Colonic mucosa (tissue), 4 donors: ENCODE data around the gene ETHE1. TPM values are rescaled to one million over a fixed set of nuclear protein-coding genes. Genes with fewer than 3 reads are reported as not detected.

Source experiments
- DNase-seq: peaks from one replicate; pipeline ENCODE4 v3.0.0-alpha.2; 2020
- H3K27ac ChIP-seq: fragments of 200-600 bp; one replicate; pipeline ENCODE4 v1.8.0; 2021
- H3K27me3 ChIP-seq: fragments of 200-600 bp; one replicate; pipeline ENCODE4 v1.8.0; 2021
- H3K36me3 ChIP-seq: fragments of 200-600 bp; one replicate; pipeline ENCODE4 v1.8.0; 2021
- H3K4me1 ChIP-seq: fragments of 200-600 bp; one replicate; pipeline ENCODE4 v1.8.0; 2021; ENCODE audit warnings: mild to moderate bottlenecking
- H3K4me3 ChIP-seq: fragments of 200-600 bp; one replicate; pipeline ENCODE4 v1.8.0; 2021
- H3K9ac ChIP-seq, 2 donors: one replicate each; pipeline ENCODE4 v1.7.0; 2013; ENCODE audit warnings: control low read depth in 2 of 2, low read depth in 2 of 2, low read length in 2 of 2
- H3K9me3 ChIP-seq: fragments of 200-600 bp; one replicate; pipeline ENCODE4 v1.8.0; 2021
- CTCF ChIP-seq: fragments of 200-600 bp; IDR thresholded peaks from one replicate; pipeline ENCODE4 v1.8.0; 2022; ENCODE audit warnings: antibody characterized with exemption, mild to moderate bottlenecking
- intact Hi-C: fragments of 100-400 bp; cut with DNase I; formaldehyde crosslinking; loops from one replicate; pipeline ENCODE4 v1.14.1; 2022
- total RNA-seq, 2 donors: library from RNA; stranded (reverse); fragmentation: NEBNext Ultra II Directional in 1 of 2; extraction: Animal tissue kit (Norgen Biotek cat#: 25700) in 1 of 2; gene quantifications; one replicate each; pipeline ENCODE4 v1.2.1, GENCODE V29; 2021
- donor health status: healthy.
- donor health status: DM: no; HTN: no; CAD: no.
- donor health status: DM: no; HTN: no; CAD: no.

ETHE1 gene
- total RNA-seq, 2 donors from 2014 or later: 482 to 569 TPM

GRCh38 chr19:43457809-43458208 lies 69.2 kb downstream of the ETHE1 start:
- DNase-seq: no peak
- intact Hi-C loops: no loop called here
- peaks cover 4% of the 10 kb centered on the region for H3K4me1 ChIP-seq
- H3K36me3 ChIP-seq: no peaks in the 10 kb centered on the region
- TF ChIP-seq CTCF: no peak
- H3K4me3 ChIP-seq: no peak overlapping the region
- H3K9me3 ChIP-seq: no peaks in the 10 kb centered on the region
- H3K27me3 ChIP-seq: no peaks in the 10 kb centered on the region
- no peak overlapping the region for H3K9ac ChIP-seq
- H3K27ac ChIP-seq: no peak overlapping the region

Other genes with a start within 250 kb of the ETHE1 start
- gene CD177, start 173.5 kb downstream of the ETHE1 start, total RNA-seq: 100 to 1,000 TPM in 1 of 2 donors, 10 to 100 TPM in 1; 97.4 to 320 TPM
- under 1 TPM in 1 of 2 donors, not detected in 1; 0.17 TPM for gene TEX101, start 112.3 kb downstream of the ETHE1 start, total RNA-seq
- under 1 TPM; 0.42 to 0.59 TPM for gene LYPD3, start 61.6 kb downstream of the ETHE1 start, total RNA-seq
- gene PHLDB3, start 22.5 kb downstream of the ETHE1 start, total RNA-seq: 10 to 100 TPM in 1 of 2 donors, 1 to 10 TPM in 1; 6.8 to 24.0 TPM
- 10 to 100 TPM in 1 of 2 donors, 1 to 10 TPM in 1; 6.4 to 11.3 TPM for gene ZNF575, start 6.0 kb upstream of the ETHE1 start, total RNA-seq
- gene XRCC1, start 48.3 kb upstream of the ETHE1 start, total RNA-seq: 10 to 100 TPM; 22.3 to 40.7 TPM
- gene PINLYP, start 48.6 kb upstream of the ETHE1 start, total RNA-seq: 1 to 10 TPM in 1 of 2 donors, under 1 TPM in 1; 0.52 to 2.4 TPM
- 10 to 100 TPM; 19.9 to 24.6 TPM for gene IRGQ, start 68.9 kb upstream of the ETHE1 start, total RNA-seq
- gene ZNF576, start 69.4 kb upstream of the ETHE1 start, total RNA-seq: 10 to 100 TPM; 15.4 to 27.1 TPM
- under 1 TPM; 0.42 to 0.57 TPM for gene SRRM5, start 84.9 kb upstream of the ETHE1 start, total RNA-seq
- 10 to 100 TPM; 21.5 to 27.4 TPM for gene ZNF428, start 92.4 kb upstream of the ETHE1 start, total RNA-seq
- gene CADM4, start 112.6 kb upstream of the ETHE1 start, total RNA-seq: 1 to 10 TPM; 2.3 to 5.8 TPM
- gene PLAUR, start 143.0 kb upstream of the ETHE1 start, total RNA-seq: 10 to 100 TPM; 33.7 to 51.6 TPM
- not detected for gene IRGC, start 188.9 kb upstream of the ETHE1 start, total RNA-seq
- 10 to 100 TPM; 30.1 to 66.6 TPM for gene SMG9, start 227.8 kb upstream of the ETHE1 start, total RNA-seq